IMR-90 (cell line): ENCODE data around the gene RAP1GAP. TPM values are rescaled to one million over a fixed set of nuclear protein-coding genes. Genes with fewer than 3 reads are reported as not detected.

ENCODE experiments used
- ATAC-seq: fragments of 200-7000 bp; cut with Tn5 transposase; 2 replicates; pipeline ENCODE4 v1.9.1; 2020; ENCODE audit warnings: low read depth, mild to moderate bottlenecking, moderate library complexity
- BruUV-seq: library from RNA; stranded (reverse); fragments of 400-500 nt; replicated peaks from 2 replicates; lab custom pipeline; 2021; lab: Mats Ljungman, UMichigan
- CTCF ChIA-PET: fragments of 300-600 bp; formaldehyde crosslinking; extraction: SDS; loops from one replicate; lab custom pipeline; 2021; ENCODE audit warnings: antibody characterized with exemption; lab: Yijun Ruan, JAX
- POLR2A ChIA-PET: fragments of 300-600 bp; sonication (Branson Sonifier 250); formaldehyde crosslinking; loops from one replicate; lab custom pipeline; 2022; ENCODE audit warnings: antibody characterized with exemption; ENCODE audit not compliant: unreplicated experiment; lab: Charles Lee
- DNase-seq: peaks from one replicate; pipeline ENCODE4 v3.0.0; 2013
- H2AFZ ChIP-seq: replicated peaks from 2 replicates; pipeline ENCODE3; 2013; ENCODE audit warnings: low read length, mild to moderate bottlenecking; ENCODE audit not compliant: poor library complexity
- H2AK5ac ChIP-seq: 2 replicates; pipeline ENCODE4 v1.6.1; 2013; ENCODE audit warnings: low read depth, low read length, inconsistent platforms
- H2AK9ac ChIP-seq: replicated peaks from 2 replicates; pipeline ENCODE3; 2013; ENCODE audit warnings: mild to moderate bottlenecking, low read depth, low read length, moderate library complexity; ENCODE audit not compliant: poor library complexity
- H2BK120ac ChIP-seq: 2 replicates; pipeline ENCODE4 v1.6.1; 2013; ENCODE audit warnings: low read depth, low read length, inconsistent platforms
- H2BK15ac ChIP-seq: 3 replicates; pipeline ENCODE4 v1.6.1; 2013; ENCODE audit warnings: low read depth, low read length, inconsistent platforms
- H2BK20ac ChIP-seq: 2 replicates; pipeline ENCODE4 v1.6.1; 2013; ENCODE audit warnings: low read depth, mild to moderate bottlenecking, inconsistent platforms, low read length, moderate library complexity
- H2BK5ac ChIP-seq: 2 replicates; pipeline ENCODE4 v1.6.1; 2013; ENCODE audit warnings: mild to moderate bottlenecking, low read depth, low read length, inconsistent platforms; ENCODE audit not compliant: poor library complexity, severe bottlenecking
- H3K14ac ChIP-seq: replicated peaks from 2 replicates; pipeline ENCODE4 v1.6.1; 2013; ENCODE audit warnings: low read depth, low read length, inconsistent platforms
- H3K18ac ChIP-seq: 2 replicates; pipeline ENCODE4 v1.6.1; 2013; ENCODE audit warnings: low read depth, low read length, control low read depth
- H3K23ac ChIP-seq: 2 replicates; pipeline ENCODE4 v1.6.1; 2013; ENCODE audit warnings: low read depth, low read length, inconsistent platforms
- H3K27ac ChIP-seq: 2 replicates; pipeline ENCODE4 v1.5.1; 2013; ENCODE audit warnings: mild to moderate bottlenecking, control low read depth, low read length; ENCODE audit not compliant: insufficient read depth
- H3K27me3 ChIP-seq: 2 replicates; pipeline ENCODE4 v1.6.1; 2013; ENCODE audit warnings: low read length; ENCODE audit not compliant: control insufficient read depth, insufficient read depth
- H3K36me3 ChIP-seq: 2 replicates; pipeline ENCODE4 v1.6.1; 2013; ENCODE audit warnings: low read length, mixed read lengths; ENCODE audit not compliant: control insufficient read depth, insufficient read depth
- H3K4ac ChIP-seq: 2 replicates; pipeline ENCODE4 v1.6.1; 2013; ENCODE audit warnings: low read depth, low read length, inconsistent platforms
- H3K4me1 ChIP-seq: 2 replicates; pipeline ENCODE4 v1.6.1; 2013; ENCODE audit warnings: low read length, mixed read lengths; ENCODE audit not compliant: control insufficient read depth, insufficient read depth
- H3K4me2 ChIP-seq: 2 replicates; pipeline ENCODE4 v1.6.1; 2013; ENCODE audit warnings: low read depth, mild to moderate bottlenecking, control low read depth, low read length, moderate library complexity
- H3K4me3 ChIP-seq: 2 replicates; pipeline ENCODE4 v1.5.1; 2013; ENCODE audit warnings: low read depth, mild to moderate bottlenecking, control low read depth, low read length, moderate library complexity; ENCODE audit not compliant: insufficient read depth
- H3K56ac ChIP-seq: 2 replicates; pipeline ENCODE4 v1.6.1; 2013; ENCODE audit warnings: low read length, inconsistent platforms; ENCODE audit not compliant: insufficient read depth; ENCODE audit errors: extremely low read depth
- H3K79me1 ChIP-seq, 2 experiments: 2 replicates each; pipeline ENCODE4 v1.6.1; 2013; ENCODE audit warnings: low read length in 2 of 2, inconsistent platforms in 1 of 2, low read depth in 1 of 2
- H3K9ac ChIP-seq: 2 replicates; pipeline ENCODE4 v1.6.1; 2013; ENCODE audit warnings: low read depth, low read length, control low read depth
- H3K9me1 ChIP-seq: 2 replicates; pipeline ENCODE4 v1.6.1; 2013; ENCODE audit warnings: low read length, inconsistent platforms; ENCODE audit not compliant: insufficient read depth
- H3K9me3 ChIP-seq: 2 replicates; pipeline ENCODE4 v1.6.1; 2013; ENCODE audit warnings: low read length; ENCODE audit not compliant: control insufficient read depth, insufficient read depth
- H4K20me1 ChIP-seq: 2 replicates; pipeline ENCODE4 v1.6.1; 2013; ENCODE audit warnings: low read length, inconsistent platforms; ENCODE audit not compliant: insufficient read depth
- H4K5ac ChIP-seq: 2 replicates; pipeline ENCODE4 v1.6.1; 2013; ENCODE audit warnings: mild to moderate bottlenecking, low read depth, low read length, control low read depth
- H4K8ac ChIP-seq, 2 experiments: 2 replicates each; pipeline ENCODE4 v1.6.1; 2013; ENCODE audit warnings: low read depth in 2 of 2, low read length in 2 of 2, control low read depth in 1 of 2, inconsistent platforms in 1 of 2
- H4K91ac ChIP-seq: 2 replicates; pipeline ENCODE4 v1.6.1; 2013; ENCODE audit warnings: low read depth, low read length, inconsistent platforms; ENCODE audit not compliant: insufficient read depth
- BHLHE40 ChIP-seq: fragments of 150-350 bp; IDR thresholded peaks from 2 replicates; pipeline ENCODE4 v1.6.1; 2016; ENCODE audit warnings: mild to moderate bottlenecking, low read depth, low read length
- CEBPB ChIP-seq: IDR thresholded peaks from 2 replicates; pipeline ENCODE4 v1.6.1; 2012; ENCODE audit warnings: low read depth, low read length, improper control_type of control experiment
- ELK1 ChIP-seq: fragments of 150-350 bp; IDR thresholded peaks from 2 replicates; pipeline ENCODE4 v1.6.1; 2016; ENCODE audit warnings: low read depth, mild to moderate bottlenecking, low read length, moderate library complexity, borderline replicate concordance
- FOS ChIP-seq: fragments of 150-350 bp; IDR thresholded peaks from 2 replicates; pipeline ENCODE4 v1.6.1; 2016; ENCODE audit warnings: low read depth, low read length
- MAZ ChIP-seq: IDR thresholded peaks from 2 replicates; pipeline ENCODE4 v1.6.1; 2012; ENCODE audit warnings: low read depth, mild to moderate bottlenecking, low read length, improper control_type of control experiment, moderate library complexity, borderline replicate concordance
- MXI1 ChIP-seq: IDR thresholded peaks from 2 replicates; pipeline ENCODE4 v1.6.1; 2012; ENCODE audit warnings: low read depth, mild to moderate bottlenecking, low read length, moderate library complexity, borderline replicate concordance
- NFE2L2 ChIP-seq: fragments of 150-350 bp; IDR thresholded peaks from 2 replicates; pipeline ENCODE4 v1.6.1; 2016; ENCODE audit warnings: low read depth, mild to moderate bottlenecking, low read length
- POLR2A ChIP-seq: IDR thresholded peaks from 2 replicates; pipeline ENCODE4 v1.6.1; 2012; ENCODE audit warnings: mild to moderate bottlenecking, low read depth, low read length
- RAD21 ChIP-seq: IDR thresholded peaks from 2 replicates; pipeline ENCODE4 v1.6.1; 2012; ENCODE audit warnings: low read length, improper control_type of control experiment
- RCOR1 ChIP-seq: IDR thresholded peaks from 2 replicates; pipeline ENCODE4 v1.6.1; 2012; ENCODE audit warnings: mild to moderate bottlenecking, low read length, improper control_type of control experiment; ENCODE audit not compliant: insufficient replicate concordance
- RFX5 ChIP-seq: IDR thresholded peaks from 2 replicates; pipeline ENCODE4 v1.8.0; 2012; ENCODE audit warnings: low read depth, mild to moderate bottlenecking, low read length, moderate library complexity
- SMC3 ChIP-seq: fragments of 150-350 bp; IDR thresholded peaks from 2 replicates; pipeline ENCODE4 v1.6.1; 2016; ENCODE audit warnings: low read depth, mild to moderate bottlenecking, antibody characterized with exemption, low read length, moderate library complexity
- WGBS, 2 experiments: methylation state at CpG; one replicate each; pipeline versions ENCODE4 v1.1.5 to v1.1.7; 2013; ENCODE audit warnings: missing lambda C conversion rate in 2 of 2; ENCODE audit not compliant: insufficient read length in 1 of 2; ENCODE audit errors: extremely low coverage in 2 of 2; 5-methylcytosine and 5-hydroxymethylcytosine counted together
- dilution Hi-C: fragments of 300-500 bp; cut with HindIII; formaldehyde crosslinking; loops from one replicate; pipeline ENCODE4 v1.14.3; 2018; ENCODE audit warnings: low sequenced_read_pairs; ENCODE audit not compliant: unreplicated experiment
- in situ Hi-C: fragments of 300-500 bp; cut with MboI; formaldehyde crosslinking; loops from 3 replicates; pipeline ENCODE4 v1.14.3; 2019; ENCODE audit warnings: low sequenced_read_pairs, inconsistent platforms, mixed read lengths
- intact Hi-C: fragments of 100-400 bp; cut with micrococcal nuclease; formaldehyde crosslinking; loops from 2 replicates; pipeline ENCODE4 v1.10.0; 2022
- polyA plus RNA-seq, 3 experiments: library from polyadenylated mRNA; depleted of rRNA; stranded (reverse); fragments of >200 nt; gene quantifications; 2 replicates each; pipeline ENCODE4 v1.2.3, GENCODE V29; 2012; ENCODE audit warnings: low replicate concordance in 1 of 3
- total RNA-seq: library from RNA; depleted of rRNA; stranded (reverse); fragments of >200 nt; gene quantifications from 2 replicates; pipeline ENCODE4 v1.2.3, GENCODE V29; 2012
- TF ChIP-seq, protein P1 (sequence below): fragments of 150-350 bp; IDR thresholded peaks from 2 replicates; pipeline ENCODE4 v1.6.1; 2017; ENCODE audit warnings: mild to moderate bottlenecking, antibody characterized with exemption, low read length, low read depth

The RAP1GAP gene
- total and polyA plus RNA-seq, 2 of the 4 experiments (the other 2 are of a cell fraction): under 0.01 to 0.10 TPM

DNA sequence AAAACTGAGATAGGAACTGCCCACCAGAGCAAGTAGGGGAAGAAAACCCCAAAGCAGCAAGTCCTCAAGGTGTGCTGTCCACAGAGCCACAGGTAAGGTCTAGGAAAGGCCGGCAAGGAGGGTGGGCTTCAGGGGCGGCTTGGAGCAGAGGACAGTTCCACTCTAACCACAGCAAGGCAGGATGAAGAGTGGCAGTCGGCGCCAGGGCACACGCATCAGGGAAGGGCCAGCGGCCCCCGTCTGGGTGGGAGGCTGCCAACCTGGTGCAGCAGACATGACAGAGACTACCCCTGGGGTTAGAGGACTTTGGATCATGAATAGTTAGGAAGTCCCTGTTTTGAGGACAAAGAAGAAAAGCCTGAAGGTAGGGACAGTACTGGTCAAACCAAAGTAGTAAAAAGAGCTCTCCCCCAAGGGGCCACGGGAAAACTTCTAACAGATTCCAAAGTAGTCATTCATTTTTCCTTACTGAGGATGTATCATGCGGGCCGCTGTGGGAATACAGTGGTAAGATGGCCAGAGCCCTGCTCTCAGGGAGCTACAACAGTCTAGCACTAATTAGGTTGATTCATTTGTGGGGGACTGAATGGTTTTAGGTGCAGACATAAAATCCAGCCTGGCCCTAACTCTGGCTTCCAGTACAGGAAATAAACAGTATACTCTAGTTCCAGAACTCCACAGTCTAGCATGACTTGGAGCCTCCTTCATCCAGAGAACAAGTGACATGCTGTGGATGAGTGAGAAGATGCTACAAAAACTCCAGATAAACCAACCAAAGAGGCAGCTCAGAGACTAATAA, 3.5 kb upstream of the RAP1GAP start:
- CTCF ChIA-PET: no interaction called here
- no TSS peak for BruUV-seq
- no peak overlapping the region for H4K5ac ChIP-seq
- no peak overlapping the region for H2BK15ac ChIP-seq
- H2BK120ac ChIP-seq: no peak overlapping the region
- in situ Hi-C loops (no loop called here), dilution Hi-C loops (no loop called here), intact Hi-C loops (no loop called here)
- H3K23ac ChIP-seq: no peak overlapping the region; the same call in 1 of the 2 replicates
- H3K9me3 ChIP-seq: no peaks in the 10 kb centered on the region
- H3K18ac ChIP-seq: no peak overlapping the region
- H3K4me1 ChIP-seq: peaks cover 4% of the 10 kb centered on the region; the same call in 1 of the 2 replicates
- no peak overlapping the region for H3K14ac ChIP-seq
- POLR2A ChIA-PET: interaction anchor here (0.5 kb wide), 1 partner anchor 1521 kb away, joined by 3 read pairs; no protein-coding TSS in a partner anchor
- no peak overlapping the region for H2AK9ac ChIP-seq
- TF ChIP-seq MAZ (no peak), BHLHE40 (no peak), NFE2L2 (no peak), POLR2A (no peak), FOS (no peak), CEBPB (no peak), SMC3 (no peak), RCOR1 (no peak), RAD21 (no peak), MXI1 (no peak), ELK1 (no peak), RFX5 (no peak)
- TF ChIP-seq, protein P1, sequence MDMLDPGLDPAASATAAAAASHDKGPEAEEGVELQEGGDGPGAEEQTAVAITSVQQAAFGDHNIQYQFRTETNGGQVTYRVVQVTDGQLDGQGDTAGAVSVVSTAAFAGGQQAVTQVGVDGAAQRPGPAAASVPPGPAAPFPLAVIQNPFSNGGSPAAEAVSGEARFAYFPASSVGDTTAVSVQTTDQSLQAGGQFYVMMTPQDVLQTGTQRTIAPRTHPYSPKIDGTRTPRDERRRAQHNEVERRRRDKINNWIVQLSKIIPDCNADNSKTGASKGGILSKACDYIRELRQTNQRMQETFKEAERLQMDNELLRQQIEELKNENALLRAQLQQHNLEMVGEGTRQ: no peak
- H3K27me3 ChIP-seq: peaks cover 36% of the 10 kb centered on the region
- H3K56ac ChIP-seq: no peak overlapping the region
- 87% methylated on average over 4 of the region's 10 CpGs; no CpG with 5 or more reads in 1 of the 2 experiments for WGBS, 2 experiments
- H2BK20ac ChIP-seq: no peak overlapping the region
- H2AK5ac ChIP-seq: no peak overlapping the region
- no peak overlapping the region for H2AFZ ChIP-seq
- no peak overlapping the region for H4K8ac ChIP-seq
- no peak overlapping the region for H3K4me2 ChIP-seq
- H3K36me3 ChIP-seq: no peaks in the 10 kb centered on the region; the same call in 1 of the 2 replicates
- no peak overlapping the region for H3K27ac ChIP-seq
- DNase-seq (peak; percentile 32), ATAC-seq (peak; percentile 6)
- 0 out of 2 replicates have a peak, but pooled peaks cover 3% of the 10 kb centered on the region for H3K9me1 ChIP-seq
- H3K4me3 ChIP-seq: no peak overlapping the region
- H4K91ac ChIP-seq: no peak overlapping the region
- H3K79me1 ChIP-seq: no peaks in the 10 kb centered on the region
- H4K20me1 ChIP-seq: peaks cover 20% of the 10 kb centered on the region; the same call in 1 of the 2 replicates
- no peak overlapping the region for H3K9ac ChIP-seq
- no peak overlapping the region for H2BK5ac ChIP-seq
- H3K4ac ChIP-seq: no peak overlapping the region
